ENCODE results near the gene GJB2.

Gene GJB2

DNA sequence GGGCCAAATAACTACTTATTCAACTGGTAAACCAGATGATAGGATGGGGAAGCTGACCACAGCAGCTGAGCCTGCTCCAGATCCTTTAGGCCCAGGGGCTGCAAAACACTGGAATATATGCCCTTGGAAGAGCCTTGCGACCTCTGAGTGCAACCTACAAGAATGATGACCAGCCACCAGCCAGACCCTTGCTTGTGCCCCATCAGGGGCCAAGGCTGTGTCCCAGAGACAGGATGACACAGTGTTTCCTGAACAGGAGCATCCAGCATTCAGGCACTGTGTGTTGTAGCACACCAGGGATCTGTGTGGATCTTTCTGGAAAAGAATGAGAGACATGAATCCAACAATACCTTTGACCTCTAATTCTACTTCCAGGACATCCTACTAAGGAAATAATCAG, 46.4 kb downstream of the GJB2 start:
- no peak for DNase-seq
- TF ChIP-seq, protein P1, sequence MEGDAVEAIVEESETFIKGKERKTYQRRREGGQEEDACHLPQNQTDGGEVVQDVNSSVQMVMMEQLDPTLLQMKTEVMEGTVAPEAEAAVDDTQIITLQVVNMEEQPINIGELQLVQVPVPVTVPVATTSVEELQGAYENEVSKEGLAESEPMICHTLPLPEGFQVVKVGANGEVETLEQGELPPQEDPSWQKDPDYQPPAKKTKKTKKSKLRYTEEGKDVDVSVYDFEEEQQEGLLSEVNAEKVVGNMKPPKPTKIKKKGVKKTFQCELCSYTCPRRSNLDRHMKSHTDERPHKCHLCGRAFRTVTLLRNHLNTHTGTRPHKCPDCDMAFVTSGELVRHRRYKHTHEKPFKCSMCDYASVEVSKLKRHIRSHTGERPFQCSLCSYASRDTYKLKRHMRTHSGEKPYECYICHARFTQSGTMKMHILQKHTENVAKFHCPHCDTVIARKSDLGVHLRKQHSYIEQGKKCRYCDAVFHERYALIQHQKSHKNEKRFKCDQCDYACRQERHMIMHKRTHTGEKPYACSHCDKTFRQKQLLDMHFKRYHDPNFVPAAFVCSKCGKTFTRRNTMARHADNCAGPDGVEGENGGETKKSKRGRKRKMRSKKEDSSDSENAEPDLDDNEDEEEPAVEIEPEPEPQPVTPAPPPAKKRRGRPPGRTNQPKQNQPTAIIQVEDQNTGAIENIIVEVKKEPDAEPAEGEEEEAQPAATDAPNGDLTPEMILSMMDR (IDR thresholded peaks at IDR 0.05; ENCODE audit: low read depth, low read length, missing control alignments), result no peak
- H3K4me3 ChIP-seq (ENCODE audit: low read depth, low read length), result no peak overlapping the region
- in situ Hi-C loops (cut with HindIII; ENCODE audit: low pct_ligation_motif_present, low sequenced_read_pairs), result no loop called here
- no peaks in the 10 kb centered on the region for H3K36me3 ChIP-seq (replicated peaks)
- peaks cover 31% of the 10 kb centered on the region for H3K27me3 ChIP-seq (replicated peaks)
- no peak overlapping the region for H3K27ac ChIP-seq

DNA sequence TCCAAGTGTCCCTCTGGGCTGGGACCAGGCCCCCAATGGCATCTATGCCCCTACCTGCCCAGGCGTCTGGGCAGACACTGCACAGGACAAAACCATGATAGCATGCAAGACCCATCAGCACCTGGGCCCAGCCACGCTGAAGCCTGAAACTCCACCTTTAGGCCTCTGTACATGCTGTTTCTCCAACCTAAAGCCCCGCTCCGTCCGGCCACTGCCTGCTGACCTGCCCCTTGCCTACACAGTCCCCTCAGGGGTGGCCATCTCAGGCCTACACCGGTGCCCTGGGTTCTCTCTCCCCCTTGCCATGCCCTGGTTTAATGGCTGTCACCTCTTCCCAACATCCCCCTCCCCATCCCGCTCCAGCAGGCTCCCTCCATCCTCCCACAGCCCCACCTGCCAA, 47.2 kb downstream of the GJB2 start:
- no peak for DNase-seq
- no peak overlapping the region for H3K4me3 ChIP-seq (ENCODE audit: low read depth, low read length)
- in situ Hi-C loops (cut with HindIII; ENCODE audit: low pct_ligation_motif_present, low sequenced_read_pairs), result no loop called here
- H3K36me3 ChIP-seq (replicated peaks), result no peaks in the 10 kb centered on the region
- TF ChIP-seq, protein P1 (IDR thresholded peaks at IDR 0.05; ENCODE audit: low read depth, low read length, missing control alignments), result no peak
- no peak overlapping the region for H3K27ac ChIP-seq
- H3K27me3 ChIP-seq (replicated peaks), result peaks cover 37% of the 10 kb centered on the region

DNA sequence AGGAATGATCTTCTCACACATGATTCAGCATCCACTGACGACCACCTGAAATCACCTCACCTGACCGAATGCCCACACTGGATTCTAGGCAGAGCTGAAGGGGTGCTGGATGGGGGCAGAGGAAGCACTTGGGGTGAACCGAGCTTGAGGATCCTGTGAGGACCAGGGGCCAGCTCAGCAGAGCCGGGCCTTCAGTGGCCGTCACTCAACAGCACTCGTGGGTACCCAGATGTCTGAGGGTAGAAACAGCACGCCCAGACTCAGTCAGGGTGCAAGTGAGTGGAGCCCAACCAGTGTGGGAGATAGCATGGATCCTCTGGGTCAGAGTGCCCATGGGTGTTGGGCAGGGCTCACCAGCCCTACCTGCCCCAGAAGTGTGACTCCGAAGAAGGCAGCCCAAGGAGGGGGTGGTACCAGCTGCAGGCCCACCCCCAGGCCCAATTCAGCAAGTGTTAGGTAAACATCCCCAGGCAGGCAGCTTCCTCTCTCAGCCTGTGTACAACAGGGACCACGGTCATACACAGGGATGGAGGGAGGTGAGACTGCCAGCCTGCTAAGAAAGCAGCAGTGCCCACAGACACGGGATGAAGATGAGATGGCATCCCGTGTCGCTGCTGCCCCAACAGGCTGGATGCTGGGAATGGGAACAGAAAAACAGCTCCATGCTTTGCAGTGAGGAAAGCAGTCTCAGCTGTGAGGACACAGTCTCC, 48.4 kb downstream of the GJB2 start:
- TF ChIP-seq, protein P1 (IDR thresholded peaks at IDR 0.05; ENCODE audit: low read depth, low read length, missing control alignments), result no peak
- in situ Hi-C loops (cut with HindIII; ENCODE audit: low pct_ligation_motif_present, low sequenced_read_pairs), result no loop called here
- no peak for DNase-seq
- Histone ChIP-seq H3K4me3 (ENCODE audit: low read depth, low read length) (no peak overlapping the region), H3K27ac (no peak overlapping the region), H3K36me3 (replicated peaks) (no peaks in the 10 kb centered on the region), H3K27me3 (replicated peaks) (peaks cover 35% of the 10 kb centered on the region)

DNA sequence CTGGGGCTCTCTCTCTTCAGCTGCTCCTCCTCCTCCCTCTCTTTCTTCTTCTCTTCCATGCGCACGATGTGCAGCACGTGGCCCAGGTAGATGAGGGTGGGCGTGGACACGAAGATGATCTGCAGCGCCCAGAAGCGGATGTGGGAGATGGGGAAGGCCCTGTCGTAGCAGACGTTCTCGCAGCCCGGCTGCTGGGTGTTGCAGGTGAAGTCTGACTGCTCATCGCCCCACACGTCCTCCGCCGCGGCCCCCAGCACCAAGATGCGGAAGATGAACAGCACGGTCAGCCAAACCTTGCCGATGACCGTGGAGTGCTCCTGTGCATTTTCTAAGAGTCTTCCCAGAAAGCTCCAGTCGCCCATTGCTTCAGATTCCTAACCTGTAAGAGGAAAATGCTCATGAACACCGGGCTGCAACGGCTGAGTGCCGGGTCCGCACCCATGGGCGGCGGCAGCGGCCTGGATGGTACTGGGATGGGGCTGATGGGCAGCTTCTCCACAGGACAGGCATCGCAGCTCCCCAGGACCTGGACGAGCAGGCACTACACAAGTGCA, 49.7 kb downstream of the GJB2 start:
- no peak for DNase-seq
- Histone ChIP-seq H3K4me3 (ENCODE audit: low read depth, low read length) (no peak overlapping the region), H3K27me3 (replicated peaks) (peaks cover 39% of the 10 kb centered on the region), H3K27ac (no peak overlapping the region), H3K36me3 (replicated peaks) (no peaks in the 10 kb centered on the region)
- TF ChIP-seq, protein P1 (IDR thresholded peaks at IDR 0.05; ENCODE audit: low read depth, low read length, missing control alignments), result no peak
- in situ Hi-C loops (cut with HindIII; ENCODE audit: low pct_ligation_motif_present, low sequenced_read_pairs), result no loop called here

DNA sequence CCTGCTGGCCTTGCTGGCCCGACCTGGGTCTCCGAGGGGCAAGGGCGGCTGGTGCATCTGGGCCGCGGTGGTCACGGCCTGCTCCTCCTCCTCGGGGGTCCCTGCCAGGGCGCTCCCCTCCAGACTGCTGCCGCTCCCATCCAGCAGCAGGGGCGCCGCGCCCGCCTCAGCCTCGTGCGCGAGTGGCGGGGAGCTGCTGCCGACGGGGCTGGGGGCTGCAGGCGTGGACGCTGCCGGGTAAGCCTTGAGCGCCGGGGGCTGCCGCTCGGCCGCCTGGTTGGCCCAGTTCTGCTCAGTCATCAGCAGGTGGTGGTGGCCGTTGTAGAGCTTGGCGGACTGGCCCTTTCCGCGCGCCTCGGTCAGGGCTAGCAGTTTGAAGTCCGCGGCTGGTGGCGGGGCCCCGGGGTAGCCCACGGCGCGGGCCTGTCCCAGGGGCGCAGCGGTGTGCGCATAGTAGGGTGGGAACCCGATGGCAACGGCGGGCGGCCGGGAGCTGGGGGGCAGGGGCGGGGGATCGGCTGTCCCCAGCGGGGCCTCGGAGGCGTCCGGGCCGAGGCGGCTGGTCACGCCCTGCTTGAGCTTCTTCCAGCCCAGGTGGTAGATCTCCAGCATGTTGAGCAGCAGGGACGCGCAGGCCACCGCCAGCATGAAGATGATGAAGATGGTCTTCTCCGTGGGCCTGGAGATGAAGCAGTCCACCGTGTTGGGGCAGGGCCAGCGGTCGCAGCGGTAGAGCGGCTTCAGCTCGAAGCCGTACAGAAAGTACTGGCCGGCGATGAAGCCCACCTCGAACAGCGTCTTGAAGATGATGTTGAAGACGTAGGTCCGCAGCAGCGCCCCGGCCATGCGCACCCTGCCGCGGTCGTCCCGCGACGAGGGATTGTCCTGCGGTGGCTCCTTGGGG, 50.5 kb downstream of the GJB2 start:
- no peak for DNase-seq
- Histone ChIP-seq H3K27ac (no peak overlapping the region), H3K36me3 (replicated peaks) (no peaks in the 10 kb centered on the region), H3K27me3 (replicated peaks) (peaks cover 40% of the 10 kb centered on the region), H3K4me3 (ENCODE audit: low read depth, low read length) (no peak overlapping the region)
- TF ChIP-seq, protein P1 (IDR thresholded peaks at IDR 0.05; ENCODE audit: low read depth, low read length, missing control alignments), result no peak
- in situ Hi-C loops (cut with HindIII; ENCODE audit: low pct_ligation_motif_present, low sequenced_read_pairs), result no loop called here

Data from brain microvascular endothelial cell (primary cell).